GM23338 (cell line): ENCODE measurements around the gene DSG4. TPM values are rescaled to one million over a fixed set of nuclear protein-coding genes. Genes with fewer than 3 reads are reported as not detected.

ENCODE experiments used
- ATAC-seq: fragments of 200-7000 bp; cut with Tn5 transposase; 3 replicates; pipeline ENCODE4 v1.9.1; 2020
- DNase-seq: peaks from one replicate; pipeline ENCODE4 v3.0.0-alpha.2; 2015; ENCODE audit warnings: low spot score
- H2AFZ ChIP-seq: fragments of 200-600 bp; sonication (generic); 2 replicates; pipeline ENCODE4 v1.8.0; 2016; ENCODE audit warnings: antibody characterized with exemption, mild to moderate bottlenecking, moderate library complexity
- H3F3A ChIP-seq: fragments of 200-600 bp; sonication (generic); replicated peaks from 2 replicates; pipeline ENCODE4 v1.8.0; 2017; ENCODE audit warnings: antibody characterized with exemption, mixed run types, low read depth
- H3K27ac ChIP-seq: fragments of 200-600 bp; sonication (generic); 2 replicates; pipeline ENCODE4 v1.6.1; 2016; ENCODE audit warnings: low read depth
- H3K27me3 ChIP-seq: fragments of 200-600 bp; sonication (generic); 2 replicates; pipeline ENCODE4 v1.8.0; 2016; ENCODE audit warnings: mild to moderate bottlenecking, mixed run types, moderate library complexity; ENCODE audit not compliant: insufficient read depth
- H3K36me3 ChIP-seq: fragments of 200-600 bp; sonication (generic); 2 replicates; pipeline ENCODE4 v1.8.0; 2016; ENCODE audit warnings: mild to moderate bottlenecking; ENCODE audit not compliant: insufficient read depth
- H3K4me1 ChIP-seq: fragments of 200-600 bp; sonication (generic); 2 replicates; pipeline ENCODE4 v1.8.0; 2016; ENCODE audit warnings: mild to moderate bottlenecking, moderate library complexity; ENCODE audit not compliant: insufficient read depth
- H3K4me2 ChIP-seq: fragments of 200-600 bp; sonication (generic); 2 replicates; pipeline ENCODE4 v1.7.1; 2017; ENCODE audit warnings: mixed run types
- H3K4me3 ChIP-seq: fragments of 200-600 bp; sonication (generic); 2 replicates; pipeline ENCODE4 v1.6.1; 2016; ENCODE audit warnings: mixed run types
- H3K79me2 ChIP-seq: fragments of 200-600 bp; sonication (generic); replicated peaks from 2 replicates; pipeline ENCODE4 v1.8.0; 2017; ENCODE audit warnings: mild to moderate bottlenecking; ENCODE audit not compliant: insufficient read depth
- H3K9me2 ChIP-seq: fragments of 200-600 bp; sonication (generic); 2 replicates; pipeline ENCODE4 v1.8.0; 2017; ENCODE audit not compliant: insufficient read depth
- H4K20me1 ChIP-seq: fragments of 200-600 bp; sonication (generic); replicated peaks from 2 replicates; pipeline ENCODE4 v1.8.0; 2017; ENCODE audit warnings: mild to moderate bottlenecking; ENCODE audit not compliant: insufficient read depth
- H3K27ac Mint-ChIP-seq: 2 replicates; pipeline ENCODE4 v1.8.0; 2020; ENCODE audit warnings: inconsistent platforms, mild to moderate bottlenecking, moderate library complexity, mixed read lengths
- H3K27me3 Mint-ChIP-seq: 3 replicates; pipeline ENCODE4 v1.8.0; 2022; ENCODE audit warnings: low read depth, mild to moderate bottlenecking, moderate library complexity, mixed read lengths, inconsistent platforms; ENCODE audit not compliant: insufficient read depth, poor library complexity
- H3K36me3 Mint-ChIP-seq: 3 replicates; pipeline ENCODE4 v1.8.0; 2021; ENCODE audit warnings: low read depth, mild to moderate bottlenecking, inconsistent platforms, moderate library complexity, mixed read lengths
- H3K4me1 Mint-ChIP-seq: 3 replicates; pipeline ENCODE4 v1.8.0; 2020; ENCODE audit warnings: mild to moderate bottlenecking, inconsistent platforms, mixed read lengths
- H3K4me3 Mint-ChIP-seq: 3 replicates; pipeline ENCODE4 v1.8.0; 2021; ENCODE audit warnings: moderate library complexity, mild to moderate bottlenecking, inconsistent platforms, mixed read lengths
- H3K9me3 Mint-ChIP-seq: 3 replicates; pipeline ENCODE4 v1.8.0; 2020; ENCODE audit warnings: moderate library complexity, mild to moderate bottlenecking, inconsistent platforms, mixed read lengths
- CREB1 ChIP-seq: fragments of 250-450 bp; sonication (Bioruptor Pico); IDR thresholded peaks from 2 replicates; pipeline ENCODE4 v1.5.0; 2020; ENCODE audit warnings: low read depth, mild to moderate bottlenecking, moderate library complexity
- EZH2 ChIP-seq: fragments of 200-600 bp; sonication (generic); IDR thresholded peaks from one replicate; pipeline ENCODE4 v1.8.0; 2017; ENCODE audit warnings: antibody characterized with exemption, mild to moderate bottlenecking, low read depth; ENCODE audit not compliant: unreplicated experiment
- EZH2phosphoT487 ChIP-seq: fragments of 200-600 bp; sonication (generic); IDR thresholded peaks from one replicate; pipeline ENCODE4 v1.8.1; 2018; ENCODE audit warnings: antibody characterized with exemption; ENCODE audit not compliant: unreplicated experiment
- JUNB ChIP-seq: IDR thresholded peaks from one replicate; pipeline ENCODE4 v1.6.1; 2016; ENCODE audit warnings: antibody characterized with exemption; ENCODE audit not compliant: unreplicated experiment
- NANOG ChIP-seq: IDR thresholded peaks from 2 replicates; pipeline ENCODE4 v1.6.1; 2016; ENCODE audit warnings: antibody characterized with exemption, borderline replicate concordance
- POLR2AphosphoS5 ChIP-seq: IDR thresholded peaks from 2 replicates; pipeline ENCODE4 v1.6.1; 2016; ENCODE audit warnings: antibody characterized with exemption, low read depth
- STAT1 ChIP-seq: IDR thresholded peaks from one replicate; pipeline ENCODE4 v1.6.1; 2016; ENCODE audit warnings: antibody characterized with exemption; ENCODE audit not compliant: unreplicated experiment
- ZNF114 ChIP-seq: fragments of 250-450 bp; sonication (Bioruptor Pico); IDR thresholded peaks from 2 replicates; pipeline ENCODE4 v1.5.0; 2020; ENCODE audit warnings: mild to moderate bottlenecking, moderate library complexity
- ZNF331 ChIP-seq: fragments of 250-450 bp; sonication (Bioruptor Pico); IDR thresholded peaks from 2 replicates; pipeline ENCODE4 v1.5.0; 2020; ENCODE audit warnings: low read depth, mild to moderate bottlenecking, moderate library complexity
- polyA plus RNA-seq: library from polyadenylated mRNA; unstranded; fragments of >200 nt; fragmentation: Nextera tagmentation; extraction: Ambion mirVana; gene quantifications from 2 replicates; pipeline ENCODE4 v1.2.1, GENCODE V29; 2016
- total RNA-seq: library from RNA; depleted of rRNA; stranded (reverse); fragments of >200 nt; shearing (Covaris generic); gene quantifications from 2 replicates; pipeline ENCODE4 v1.2.3, GENCODE V29; 2014
- TF ChIP-seq, protein P1 (sequence below): fragments of 250-450 bp; sonication (Bioruptor Pico); IDR thresholded peaks from 2 replicates; pipeline ENCODE4 v1.5.0; 2020; ENCODE audit warnings: mild to moderate bottlenecking, moderate library complexity
- TF ChIP-seq, protein P2 (sequence below): IDR thresholded peaks from 2 replicates; pipeline ENCODE4 v1.6.1; 2016; ENCODE audit warnings: antibody characterized with exemption
- TF ChIP-seq, protein P3 (sequence below), 2 experiments: fragments of 200-600 bp in 1 of 2; sonication (generic) in 1 of 2; conservative IDR thresholded peaks; 2 replicates each; pipeline versions ENCODE4 v1.5.1 to v1.6.1; 2016 to 2017; ENCODE audit warnings: antibody characterized with exemption in 2 of 2, low read depth in 2 of 2, mild to moderate bottlenecking in 2 of 2, moderate library complexity in 1 of 2
- TF ChIP-seq, protein P4 (sequence below): IDR thresholded peaks from one replicate; pipeline ENCODE4 v1.6.1; 2018; ENCODE audit warnings: antibody characterized with exemption; ENCODE audit not compliant: unreplicated experiment

DSG4 gene
- total and polyA plus RNA-seq, 2 experiments from 2014 or later: not detected

DNA sequence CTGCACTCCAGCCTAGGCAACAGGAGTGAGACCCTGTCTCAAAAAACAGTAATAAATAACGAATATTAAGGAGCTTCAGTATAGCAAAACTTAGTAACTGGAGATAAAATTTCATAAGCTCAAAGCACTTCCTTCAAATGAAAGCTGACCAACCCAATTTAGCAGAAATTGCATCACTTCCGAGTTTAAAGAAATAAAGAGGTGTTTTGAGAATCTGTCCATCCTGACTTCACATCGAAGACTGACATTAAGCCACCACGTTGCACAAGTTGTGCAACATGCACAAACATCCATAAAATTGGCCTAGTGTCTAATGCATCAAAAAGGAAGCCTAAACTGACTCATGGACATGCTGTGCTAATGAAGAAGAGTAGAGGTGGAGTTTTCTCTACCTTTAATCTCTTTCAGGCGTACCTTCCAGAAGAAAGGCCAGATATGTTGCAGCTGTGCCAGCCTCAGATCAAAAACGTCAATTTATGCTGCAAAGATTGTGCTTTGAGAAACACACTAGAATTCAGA is 63.3 kb downstream of the DSG4 start:
- ATAC-seq: no peak
- H3K36me3 Mint-ChIP-seq: no peaks in the 10 kb centered on the region
- no peaks in the 10 kb centered on the region for H3K9me2 ChIP-seq

More for the DNA sequence above, 63.3 kb downstream of the DSG4 start:
- H3K9me3 Mint-ChIP-seq: no peaks in the 10 kb centered on the region
- H4K20me1 ChIP-seq: no peaks in the 10 kb centered on the region
- H3K79me2 ChIP-seq: no peaks in the 10 kb centered on the region
- no peaks in the 10 kb centered on the region for H3F3A ChIP-seq
- no peak for TF ChIP-seq STAT1
- TF ChIP-seq, protein P1, sequence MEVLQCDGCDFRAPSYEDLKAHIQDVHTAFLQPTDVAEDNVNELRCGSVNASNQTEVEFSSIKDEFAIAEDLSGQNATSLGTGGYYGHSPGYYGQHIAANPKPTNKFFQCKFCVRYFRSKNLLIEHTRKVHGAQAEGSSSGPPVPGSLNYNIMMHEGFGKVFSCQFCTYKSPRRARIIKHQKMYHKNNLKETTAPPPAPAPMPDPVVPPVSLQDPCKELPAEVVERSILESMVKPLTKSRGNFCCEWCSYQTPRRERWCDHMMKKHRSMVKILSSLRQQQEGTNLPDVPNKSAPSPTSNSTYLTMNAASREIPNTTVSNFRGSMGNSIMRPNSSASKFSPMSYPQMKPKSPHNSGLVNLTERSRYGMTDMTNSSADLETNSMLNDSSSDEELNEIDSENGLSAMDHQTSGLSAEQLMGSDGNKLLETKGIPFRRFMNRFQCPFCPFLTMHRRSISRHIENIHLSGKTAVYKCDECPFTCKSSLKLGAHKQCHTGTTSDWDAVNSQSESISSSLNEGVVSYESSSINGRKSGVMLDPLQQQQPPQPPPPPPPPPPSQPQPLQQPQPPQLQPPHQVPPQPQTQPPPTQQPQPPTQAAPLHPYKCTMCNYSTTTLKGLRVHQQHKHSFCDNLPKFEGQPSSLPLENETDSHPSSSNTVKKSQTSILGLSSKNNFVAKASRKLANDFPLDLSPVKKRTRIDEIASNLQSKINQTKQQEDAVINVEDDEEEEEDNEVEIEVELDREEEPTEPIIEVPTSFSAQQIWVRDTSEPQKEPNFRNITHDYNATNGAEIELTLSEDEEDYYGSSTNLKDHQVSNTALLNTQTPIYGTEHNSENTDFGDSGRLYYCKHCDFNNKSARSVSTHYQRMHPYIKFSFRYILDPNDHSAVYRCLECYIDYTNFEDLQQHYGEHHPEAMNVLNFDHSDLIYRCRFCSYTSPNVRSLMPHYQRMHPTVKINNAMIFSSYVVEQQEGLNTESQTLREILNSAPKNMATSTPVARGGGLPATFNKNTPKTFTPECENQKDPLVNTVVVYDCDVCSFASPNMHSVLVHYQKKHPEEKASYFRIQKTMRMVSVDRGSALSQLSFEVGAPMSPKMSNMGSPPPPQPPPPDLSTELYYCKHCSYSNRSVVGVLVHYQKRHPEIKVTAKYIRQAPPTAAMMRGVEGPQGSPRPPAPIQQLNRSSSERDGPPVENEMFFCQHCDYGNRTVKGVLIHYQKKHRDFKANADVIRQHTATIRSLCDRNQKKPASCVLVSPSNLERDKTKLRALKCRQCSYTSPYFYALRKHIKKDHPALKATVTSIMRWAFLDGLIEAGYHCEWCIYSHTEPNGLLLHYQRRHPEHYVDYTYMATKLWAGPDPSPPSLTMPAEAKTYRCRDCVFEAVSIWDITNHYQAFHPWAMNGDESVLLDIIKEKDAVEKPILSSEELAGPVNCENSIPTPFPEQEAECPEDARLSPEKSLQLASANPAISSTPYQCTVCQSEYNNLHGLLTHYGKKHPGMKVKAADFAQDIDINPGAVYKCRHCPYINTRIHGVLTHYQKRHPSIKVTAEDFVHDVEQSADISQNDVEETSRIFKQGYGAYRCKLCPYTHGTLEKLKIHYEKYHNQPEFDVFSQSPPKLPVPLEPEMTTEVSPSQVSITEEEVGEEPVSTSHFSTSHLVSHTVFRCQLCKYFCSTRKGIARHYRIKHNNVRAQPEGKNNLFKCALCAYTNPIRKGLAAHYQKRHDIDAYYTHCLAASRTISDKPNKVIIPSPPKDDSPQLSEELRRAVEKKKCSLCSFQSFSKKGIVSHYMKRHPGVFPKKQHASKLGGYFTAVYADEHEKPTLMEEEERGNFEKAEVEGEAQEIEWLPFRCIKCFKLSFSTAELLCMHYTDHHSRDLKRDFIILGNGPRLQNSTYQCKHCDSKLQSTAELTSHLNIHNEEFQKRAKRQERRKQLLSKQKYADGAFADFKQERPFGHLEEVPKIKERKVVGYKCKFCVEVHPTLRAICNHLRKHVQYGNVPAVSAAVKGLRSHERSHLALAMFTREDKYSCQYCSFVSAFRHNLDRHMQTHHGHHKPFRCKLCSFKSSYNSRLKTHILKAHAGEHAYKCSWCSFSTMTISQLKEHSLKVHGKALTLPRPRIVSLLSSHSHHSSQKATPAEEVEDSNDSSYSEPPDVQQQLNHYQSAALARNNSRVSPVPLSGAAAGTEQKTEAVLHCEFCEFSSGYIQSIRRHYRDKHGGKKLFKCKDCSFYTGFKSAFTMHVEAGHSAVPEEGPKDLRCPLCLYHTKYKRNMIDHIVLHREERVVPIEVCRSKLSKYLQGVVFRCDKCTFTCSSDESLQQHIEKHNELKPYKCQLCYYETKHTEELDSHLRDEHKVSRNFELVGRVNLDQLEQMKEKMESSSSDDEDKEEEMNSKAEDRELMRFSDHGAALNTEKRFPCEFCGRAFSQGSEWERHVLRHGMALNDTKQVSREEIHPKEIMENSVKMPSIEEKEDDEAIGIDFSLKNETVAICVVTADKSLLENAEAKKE (CRISPR knock-in tag): no peak
- TF ChIP-seq NANOG: no peak
- no peak for TF ChIP-seq EZH2phosphoT487
- TF ChIP-seq CREB1 (CRISPR knock-in tag): no peak
- TF ChIP-seq, protein P2, sequence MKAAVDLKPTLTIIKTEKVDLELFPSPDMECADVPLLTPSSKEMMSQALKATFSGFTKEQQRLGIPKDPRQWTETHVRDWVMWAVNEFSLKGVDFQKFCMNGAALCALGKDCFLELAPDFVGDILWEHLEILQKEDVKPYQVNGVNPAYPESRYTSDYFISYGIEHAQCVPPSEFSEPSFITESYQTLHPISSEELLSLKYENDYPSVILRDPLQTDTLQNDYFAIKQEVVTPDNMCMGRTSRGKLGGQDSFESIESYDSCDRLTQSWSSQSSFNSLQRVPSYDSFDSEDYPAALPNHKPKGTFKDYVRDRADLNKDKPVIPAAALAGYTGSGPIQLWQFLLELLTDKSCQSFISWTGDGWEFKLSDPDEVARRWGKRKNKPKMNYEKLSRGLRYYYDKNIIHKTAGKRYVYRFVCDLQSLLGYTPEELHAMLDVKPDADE: no peak
- TF ChIP-seq, protein P3, sequence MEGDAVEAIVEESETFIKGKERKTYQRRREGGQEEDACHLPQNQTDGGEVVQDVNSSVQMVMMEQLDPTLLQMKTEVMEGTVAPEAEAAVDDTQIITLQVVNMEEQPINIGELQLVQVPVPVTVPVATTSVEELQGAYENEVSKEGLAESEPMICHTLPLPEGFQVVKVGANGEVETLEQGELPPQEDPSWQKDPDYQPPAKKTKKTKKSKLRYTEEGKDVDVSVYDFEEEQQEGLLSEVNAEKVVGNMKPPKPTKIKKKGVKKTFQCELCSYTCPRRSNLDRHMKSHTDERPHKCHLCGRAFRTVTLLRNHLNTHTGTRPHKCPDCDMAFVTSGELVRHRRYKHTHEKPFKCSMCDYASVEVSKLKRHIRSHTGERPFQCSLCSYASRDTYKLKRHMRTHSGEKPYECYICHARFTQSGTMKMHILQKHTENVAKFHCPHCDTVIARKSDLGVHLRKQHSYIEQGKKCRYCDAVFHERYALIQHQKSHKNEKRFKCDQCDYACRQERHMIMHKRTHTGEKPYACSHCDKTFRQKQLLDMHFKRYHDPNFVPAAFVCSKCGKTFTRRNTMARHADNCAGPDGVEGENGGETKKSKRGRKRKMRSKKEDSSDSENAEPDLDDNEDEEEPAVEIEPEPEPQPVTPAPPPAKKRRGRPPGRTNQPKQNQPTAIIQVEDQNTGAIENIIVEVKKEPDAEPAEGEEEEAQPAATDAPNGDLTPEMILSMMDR (conservative IDR thresholded peaks at IDR 0.05; ENCODE audit: low read depth in 2 of 2): no peak
- TF ChIP-seq, protein P4, sequence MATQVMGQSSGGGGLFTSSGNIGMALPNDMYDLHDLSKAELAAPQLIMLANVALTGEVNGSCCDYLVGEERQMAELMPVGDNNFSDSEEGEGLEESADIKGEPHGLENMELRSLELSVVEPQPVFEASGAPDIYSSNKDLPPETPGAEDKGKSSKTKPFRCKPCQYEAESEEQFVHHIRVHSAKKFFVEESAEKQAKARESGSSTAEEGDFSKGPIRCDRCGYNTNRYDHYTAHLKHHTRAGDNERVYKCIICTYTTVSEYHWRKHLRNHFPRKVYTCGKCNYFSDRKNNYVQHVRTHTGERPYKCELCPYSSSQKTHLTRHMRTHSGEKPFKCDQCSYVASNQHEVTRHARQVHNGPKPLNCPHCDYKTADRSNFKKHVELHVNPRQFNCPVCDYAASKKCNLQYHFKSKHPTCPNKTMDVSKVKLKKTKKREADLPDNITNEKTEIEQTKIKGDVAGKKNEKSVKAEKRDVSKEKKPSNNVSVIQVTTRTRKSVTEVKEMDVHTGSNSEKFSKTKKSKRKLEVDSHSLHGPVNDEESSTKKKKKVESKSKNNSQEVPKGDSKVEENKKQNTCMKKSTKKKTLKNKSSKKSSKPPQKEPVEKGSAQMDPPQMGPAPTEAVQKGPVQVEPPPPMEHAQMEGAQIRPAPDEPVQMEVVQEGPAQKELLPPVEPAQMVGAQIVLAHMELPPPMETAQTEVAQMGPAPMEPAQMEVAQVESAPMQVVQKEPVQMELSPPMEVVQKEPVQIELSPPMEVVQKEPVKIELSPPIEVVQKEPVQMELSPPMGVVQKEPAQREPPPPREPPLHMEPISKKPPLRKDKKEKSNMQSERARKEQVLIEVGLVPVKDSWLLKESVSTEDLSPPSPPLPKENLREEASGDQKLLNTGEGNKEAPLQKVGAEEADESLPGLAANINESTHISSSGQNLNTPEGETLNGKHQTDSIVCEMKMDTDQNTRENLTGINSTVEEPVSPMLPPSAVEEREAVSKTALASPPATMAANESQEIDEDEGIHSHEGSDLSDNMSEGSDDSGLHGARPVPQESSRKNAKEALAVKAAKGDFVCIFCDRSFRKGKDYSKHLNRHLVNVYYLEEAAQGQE: no peak
- TF ChIP-seq EZH2: no peak
- no peak for TF ChIP-seq JUNB
- no peak for TF ChIP-seq ZNF331 (CRISPR knock-in tag)
- TF ChIP-seq ZNF114 (CRISPR knock-in tag): no peak
- TF ChIP-seq POLR2AphosphoS5: no peak
- H3K27me3 ChIP-seq: no peaks in the 10 kb centered on the region
- no peak for DNase-seq
- H3K27me3 Mint-ChIP-seq: no peaks in the 10 kb centered on the region
- H3K4me2 ChIP-seq: no peak overlapping the region
- no peak overlapping the region for H2AFZ ChIP-seq
- H3K27ac Mint-ChIP-seq: no peak overlapping the region
- no peaks in the 10 kb centered on the region for H3K4me1 ChIP-seq
- H3K4me3 ChIP-seq: no peak overlapping the region
- H3K27ac ChIP-seq: no peak overlapping the region
- no peaks in the 10 kb centered on the region for H3K4me1 Mint-ChIP-seq
- no peaks in the 10 kb centered on the region for H3K36me3 ChIP-seq
- no peak overlapping the region for H3K4me3 Mint-ChIP-seq
